Measurements from ENCODE around the gene APCDD1L.

The APCDD1L gene

DNA sequence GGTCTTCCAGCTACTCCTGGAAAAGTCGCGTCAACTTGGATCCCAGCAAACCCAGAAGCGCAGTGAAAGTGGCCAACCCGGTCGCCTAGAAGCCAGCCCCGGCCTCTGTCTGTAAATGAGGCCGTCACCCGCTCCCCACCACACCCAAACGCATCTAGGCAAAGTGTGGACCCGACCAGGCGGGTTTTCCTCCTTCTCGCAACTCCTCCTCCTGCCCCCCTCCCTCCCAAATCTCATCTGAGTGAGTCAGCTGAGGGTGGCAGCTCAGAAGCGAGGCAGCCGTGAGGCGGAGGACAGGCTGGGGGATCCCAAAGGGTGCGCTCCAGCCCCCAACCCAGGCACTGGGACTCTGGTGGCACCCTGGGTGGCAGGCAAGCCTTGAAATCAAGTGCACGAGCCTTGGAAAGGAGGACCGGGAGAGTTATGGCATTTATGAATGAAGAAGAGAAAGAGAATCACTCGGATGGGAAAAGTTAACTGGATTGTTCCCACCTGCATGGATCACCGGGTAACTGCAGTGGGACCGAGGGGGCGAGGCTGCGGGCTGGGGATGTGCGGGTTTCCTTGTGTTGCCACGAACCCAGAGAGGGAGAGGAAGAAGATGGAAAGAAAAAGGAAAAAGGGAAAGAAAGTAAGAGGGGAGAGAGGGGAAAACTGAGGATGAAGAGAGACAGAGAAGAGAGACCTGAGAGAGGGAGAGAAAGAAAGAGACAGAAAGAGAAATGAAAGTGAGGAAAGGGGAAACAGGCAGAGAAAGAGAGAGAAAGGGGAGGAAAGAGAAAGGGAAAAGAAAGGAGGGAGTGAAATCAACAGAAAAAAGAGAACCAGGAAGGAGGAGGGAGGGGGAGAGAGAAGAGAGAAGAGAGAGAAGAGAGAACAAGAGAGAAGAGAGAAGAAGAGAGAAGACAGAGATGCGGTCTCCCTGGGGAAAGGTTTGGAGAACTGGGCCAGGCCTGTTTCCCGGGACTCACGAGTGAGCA lies at the start of gene APCDD1L:
Gene APCDD1L, minus strand, starts transcription at position 167 of the 980 bp plus-strand sequence. CDS start 692 bp downstream, outside the sequence.
- DNase-seq (ENCODE audit: low spot score), result peak; percentile 34

- no peak for DNase-seq (ENCODE audit: low spot score)
Measured at GRCh38 chr20:58559368-58559729, 44.1 kb upstream of the APCDD1L start.

GRCh38 chr20:58558486-58559367 lies 43.5 kb upstream of the APCDD1L start:
- DNase-seq (ENCODE audit: low spot score), result no peak

DNA sequence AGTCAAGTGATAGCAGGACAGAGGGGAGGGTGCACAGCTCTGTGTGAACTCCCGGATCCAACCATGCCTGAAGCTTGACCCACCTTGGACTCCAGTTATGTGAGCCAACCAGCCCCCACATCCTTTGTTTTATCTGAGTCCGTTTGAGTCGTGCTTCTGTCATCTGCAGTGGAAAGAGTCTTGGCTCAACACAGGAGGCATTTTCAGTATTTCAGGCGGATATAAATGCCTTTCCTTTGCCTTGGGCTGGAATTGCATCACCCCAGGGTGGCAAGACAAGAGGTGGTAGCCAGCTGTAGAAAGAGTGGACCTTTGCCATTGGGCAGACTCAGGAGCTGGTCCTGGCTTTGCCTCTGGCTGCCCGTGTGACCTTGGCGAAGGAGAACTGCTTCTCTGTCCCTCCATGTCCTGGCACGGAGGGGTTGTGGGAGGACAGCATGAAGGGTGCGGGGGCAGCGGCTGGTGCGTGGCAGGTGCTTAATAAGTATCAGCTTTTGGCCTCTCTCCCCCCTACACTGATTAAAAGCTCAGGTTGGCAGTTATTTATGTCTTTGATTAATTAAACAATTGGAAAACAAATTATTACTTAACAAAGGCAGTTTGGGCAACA lies 42.6 kb upstream of the APCDD1L start:
- DNase-seq (ENCODE audit: low spot score), result no peak

- no peak for DNase-seq (ENCODE audit: low spot score)
Measured at GRCh38 chr20:58556961-58557360, 41.8 kb upstream of the APCDD1L start.

- no peak for DNase-seq (ENCODE audit: low spot score)
Measured at GRCh38 chr20:58555078-58555765, 40.0 kb upstream of the APCDD1L start.

GRCh38 chr20:58554541-58554940 lies 39.3 kb upstream of the APCDD1L start:
- DNase-seq (ENCODE audit: low spot score), result no peak

DNA sequence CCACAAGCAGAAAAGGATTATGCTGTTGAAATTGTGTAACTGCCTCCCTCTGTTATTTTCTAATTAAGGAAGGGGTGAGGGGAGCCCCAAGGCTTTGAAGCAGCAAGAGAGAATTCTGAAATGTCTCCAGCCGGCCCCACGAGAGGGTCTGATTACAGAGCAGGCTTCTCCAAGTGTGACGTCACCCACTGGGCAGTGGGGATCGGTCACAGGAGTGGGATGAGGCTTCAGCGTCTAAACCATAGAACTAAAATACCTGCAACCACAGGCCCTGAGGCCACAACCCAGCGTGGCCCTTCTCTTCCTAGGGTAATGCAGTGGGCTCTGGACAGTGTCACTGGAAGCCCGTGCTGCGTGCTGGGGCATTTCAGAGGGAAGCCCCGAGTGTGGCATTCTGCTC lies 38.6 kb upstream of the APCDD1L start:
- DNase-seq (ENCODE audit: low spot score), result no peak

DNA sequence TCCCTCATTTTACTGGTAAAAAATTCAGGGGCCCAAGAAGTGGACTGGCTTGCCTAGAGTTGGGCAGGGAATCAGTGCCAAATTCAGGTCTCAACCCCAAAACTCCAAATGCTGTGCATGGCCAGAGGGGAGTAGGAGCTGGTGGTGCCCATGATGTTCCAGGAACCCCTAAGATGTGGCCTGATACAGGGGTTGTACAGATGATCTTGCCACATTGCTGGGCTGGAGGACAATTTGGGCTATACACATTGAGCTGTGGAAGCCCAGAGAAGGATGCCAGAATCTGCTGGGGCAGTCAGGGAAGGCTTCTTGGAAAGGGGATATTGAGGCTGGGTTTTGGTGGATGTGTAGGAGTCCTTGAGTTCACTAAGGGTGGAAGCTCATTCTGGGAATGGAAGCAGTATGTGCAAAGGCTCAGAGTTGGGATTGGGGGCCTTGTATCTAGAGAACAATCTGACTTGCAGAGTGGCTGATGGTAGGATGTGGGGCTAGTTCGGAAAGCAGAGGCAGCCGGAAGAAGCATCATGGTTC lies 38.0 kb upstream of the APCDD1L start:
- DNase-seq (ENCODE audit: low spot score), result no peak

DNA sequence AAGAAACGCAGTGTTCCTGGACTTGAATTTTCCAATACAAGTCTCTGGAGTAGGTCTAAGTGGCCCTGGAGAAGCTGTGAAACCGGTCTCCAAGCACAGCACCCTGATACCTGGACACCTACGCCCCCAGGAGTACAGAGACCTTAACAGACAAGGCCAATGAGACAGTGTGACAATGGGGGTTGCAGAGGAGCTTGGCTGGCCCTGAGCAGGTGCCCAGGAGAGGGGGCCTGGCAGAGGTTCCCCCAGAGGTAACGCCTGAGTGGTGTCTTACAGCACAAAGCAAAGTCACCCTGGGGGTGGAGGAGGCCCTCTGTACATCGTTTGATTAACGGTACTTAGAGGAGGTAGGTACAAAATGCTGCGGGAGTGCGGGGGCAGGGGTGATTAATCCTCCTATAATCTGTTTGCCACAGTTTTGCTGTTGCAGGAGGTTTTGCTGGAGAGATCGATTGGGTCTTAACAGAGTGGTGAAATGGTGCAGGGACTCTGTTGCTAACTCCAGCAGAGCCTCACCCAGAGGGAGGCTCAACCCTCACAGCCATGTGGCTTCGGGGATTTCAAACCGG lies 37.3 kb upstream of the APCDD1L start:
- DNase-seq (ENCODE audit: low spot score), result no peak

DNA sequence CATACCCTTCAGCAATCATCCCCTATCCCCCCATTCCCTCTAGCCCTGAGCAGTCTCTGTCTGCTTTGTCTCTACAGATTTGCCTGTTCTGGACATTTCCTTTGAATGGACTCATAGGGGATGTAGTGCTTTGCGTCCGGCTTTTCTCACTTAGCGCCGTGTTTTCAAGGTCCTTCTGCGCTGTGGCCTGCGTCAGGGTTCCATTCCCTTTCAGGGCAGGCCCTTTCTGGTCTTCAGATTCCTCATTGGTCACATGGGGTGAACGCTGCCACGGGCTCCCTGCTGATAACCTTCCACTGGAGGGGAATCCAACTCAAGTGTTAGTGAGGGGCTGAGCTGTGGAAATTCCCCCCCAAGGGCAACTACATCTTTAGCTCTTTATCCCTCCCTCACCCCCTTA lies 36.4 kb upstream of the APCDD1L start:
- no peak for DNase-seq (ENCODE audit: low spot score)

- DNase-seq (ENCODE audit: low spot score), result no peak
Measured at GRCh38 chr20:58550275-58551059, 35.3 kb upstream of the APCDD1L start.

DNA sequence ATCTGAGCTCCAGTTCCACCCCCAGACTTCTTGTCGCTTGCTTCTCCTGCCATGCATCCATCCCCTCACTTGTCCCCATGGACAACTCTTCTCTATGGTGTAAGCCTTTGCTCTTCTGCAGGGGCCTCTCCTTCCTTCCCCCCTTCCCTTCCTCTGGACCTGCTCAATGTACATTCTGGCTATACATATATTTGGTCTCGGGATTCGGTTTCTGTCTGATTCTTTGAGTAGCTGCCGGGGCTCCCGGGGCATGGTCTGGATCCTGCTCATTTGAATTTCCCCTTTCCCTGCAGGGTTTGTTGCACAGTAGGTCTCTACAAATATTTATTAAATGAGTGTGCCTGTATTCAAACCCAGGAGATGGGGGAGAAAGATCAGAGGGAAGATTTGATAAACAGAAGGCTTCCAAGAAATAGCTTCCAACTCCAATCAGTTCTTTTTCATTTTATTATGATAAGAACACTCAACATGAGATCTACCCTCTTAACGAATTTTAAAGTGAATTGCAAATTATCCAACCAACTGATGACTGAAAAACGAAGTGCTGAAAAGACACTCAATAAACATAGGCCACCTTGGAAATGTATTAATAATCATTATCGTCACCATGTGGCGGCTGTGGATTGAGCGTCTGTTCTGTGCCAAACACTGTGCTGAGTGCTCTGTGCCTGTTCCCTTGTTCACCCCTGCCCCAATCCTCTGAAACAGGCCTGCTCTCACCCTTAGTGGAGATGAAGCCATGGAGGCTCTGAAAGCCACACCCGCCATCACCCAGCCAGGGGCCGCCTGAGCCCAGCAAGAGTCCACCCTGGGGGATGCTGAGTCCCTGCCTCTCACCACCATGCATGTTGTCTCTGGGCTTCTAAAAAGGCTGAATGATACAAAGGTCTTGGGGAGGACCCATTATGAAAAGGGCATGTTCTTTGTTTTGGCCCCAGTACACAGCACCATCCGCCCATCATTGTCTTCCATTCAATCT lies 34.3 kb upstream of the APCDD1L start:
- DNase-seq (ENCODE audit: low spot score), result no peak

DNA sequence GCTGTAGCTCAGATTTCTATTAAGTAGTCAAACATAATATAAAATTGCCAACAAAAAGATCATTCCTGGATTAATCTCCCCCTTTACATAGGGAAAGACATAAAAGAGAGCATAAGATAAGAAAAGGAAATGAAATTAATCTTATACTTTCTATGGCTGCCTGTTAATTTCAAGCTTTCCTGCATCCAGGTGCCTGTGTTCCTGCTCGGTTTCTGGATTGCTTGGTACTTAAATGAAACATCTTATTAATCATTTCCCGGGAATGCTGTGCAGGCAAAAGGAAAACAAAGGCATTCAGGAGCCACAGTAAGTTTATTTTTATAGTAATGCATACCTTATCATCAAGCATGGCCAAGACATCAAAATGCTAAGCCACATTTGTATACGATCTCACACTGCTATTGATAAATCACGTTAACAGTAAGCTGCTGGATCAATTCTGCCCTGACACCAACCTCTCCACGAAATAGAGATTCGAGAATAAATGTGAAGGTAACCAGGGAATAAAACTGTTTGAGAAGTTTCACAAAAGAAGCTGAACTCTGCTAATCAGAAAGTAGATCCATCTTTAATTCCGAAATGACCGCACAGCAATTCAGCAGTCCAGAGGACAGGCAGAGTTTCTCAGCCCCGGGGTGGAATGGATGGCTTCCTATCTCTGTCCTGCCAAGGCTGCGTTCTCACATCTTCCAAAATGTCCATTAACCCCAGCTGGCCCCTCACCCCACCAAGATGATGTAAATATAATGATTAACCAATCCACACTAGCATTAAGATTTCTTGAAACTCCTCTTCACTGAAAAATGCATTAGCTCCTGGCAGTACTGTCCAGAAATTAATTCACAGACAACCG lies 32.6 kb upstream of the APCDD1L start:
- DNase-seq (ENCODE audit: low spot score), result no peak

DNA sequence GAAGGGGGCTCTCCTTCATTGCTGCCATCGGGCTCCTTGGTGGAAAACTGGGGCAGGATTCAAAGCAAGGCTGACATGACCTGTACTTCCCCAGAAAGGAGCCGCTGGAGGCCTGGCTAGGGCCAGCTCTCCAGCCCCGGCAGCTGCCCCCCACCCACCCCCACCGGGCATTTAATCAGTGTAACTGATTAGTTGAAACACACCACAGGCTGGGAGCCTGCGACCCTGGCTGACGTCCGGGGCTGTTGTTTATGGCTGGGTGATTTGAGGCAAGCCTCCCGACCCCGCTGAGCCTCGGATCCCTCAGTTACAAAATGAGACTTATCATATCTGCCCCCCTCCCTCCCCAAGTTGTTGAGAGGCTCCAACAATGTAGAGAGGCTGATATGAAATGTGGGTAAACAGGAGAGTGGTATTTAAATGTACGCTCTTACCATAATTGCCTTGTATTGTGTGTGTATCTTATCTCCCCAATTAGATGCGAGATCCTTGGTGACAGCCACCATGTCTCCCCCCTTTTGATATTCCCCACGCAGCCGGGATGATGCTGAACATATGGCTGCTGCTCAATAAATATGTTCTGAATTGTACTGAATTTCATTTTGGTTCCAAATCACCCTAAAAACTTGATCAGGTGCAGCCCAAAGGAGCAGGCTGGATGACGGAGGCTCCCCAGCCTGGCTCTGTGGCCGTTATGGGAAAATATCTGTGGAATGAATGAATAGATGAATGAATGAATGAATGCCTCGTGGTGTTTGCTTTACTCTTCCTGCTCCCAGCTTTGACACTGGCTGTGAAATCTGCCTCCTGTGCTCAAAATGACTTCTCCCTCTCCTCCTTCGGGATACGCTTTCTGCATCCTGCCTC lies 31.8 kb upstream of the APCDD1L start:
- DNase-seq (ENCODE audit: low spot score), result no peak

- no peak for DNase-seq (ENCODE audit: low spot score)
Measured at GRCh38 chr20:58546416-58546711, 31.2 kb upstream of the APCDD1L start.

Measured in HuH-7.5 (cell line).